Hepatocyte (in vitro differentiated cells): Measurements from ENCODE around the gene KSR1.

Experiments
- EZH2 ChIP-seq: fragments of 200-600 bp; sonication (generic); IDR thresholded peaks from 2 replicates; pipeline ENCODE4 v1.6.1; 2016; ENCODE audit warnings: antibody characterized with exemption, mild to moderate bottlenecking, borderline replicate concordance
- TF ChIP-seq, protein P1 (sequence below): fragments of 200-600 bp; sonication (generic); IDR thresholded peaks from 2 replicates; pipeline ENCODE4 v1.5.1; 2016; ENCODE audit warnings: antibody characterized with exemption, mild to moderate bottlenecking; ENCODE audit not compliant: poor library complexity

DNA sequence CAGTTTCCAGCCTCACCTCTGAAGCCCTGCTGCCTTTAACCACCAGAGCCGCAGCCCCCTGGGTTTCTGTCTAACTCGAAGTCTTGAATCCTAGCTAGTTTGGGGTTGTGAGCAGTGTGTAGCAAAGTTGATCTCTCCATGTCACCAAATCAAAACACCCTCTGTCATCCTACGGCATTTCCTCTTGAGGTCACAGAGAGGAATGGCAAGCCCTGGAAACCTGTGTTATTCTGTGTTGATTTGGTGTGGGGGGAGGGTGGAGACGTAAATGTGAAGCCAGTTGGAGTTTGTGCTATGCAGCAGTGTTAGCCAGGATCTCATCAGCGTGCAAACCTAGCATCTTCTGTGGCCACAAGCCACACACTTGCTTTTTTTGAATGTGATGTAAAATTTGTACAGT, 169.6 kb downstream of the KSR1 start:
- TF ChIP-seq EZH2: no peak
- TF ChIP-seq, protein P1, sequence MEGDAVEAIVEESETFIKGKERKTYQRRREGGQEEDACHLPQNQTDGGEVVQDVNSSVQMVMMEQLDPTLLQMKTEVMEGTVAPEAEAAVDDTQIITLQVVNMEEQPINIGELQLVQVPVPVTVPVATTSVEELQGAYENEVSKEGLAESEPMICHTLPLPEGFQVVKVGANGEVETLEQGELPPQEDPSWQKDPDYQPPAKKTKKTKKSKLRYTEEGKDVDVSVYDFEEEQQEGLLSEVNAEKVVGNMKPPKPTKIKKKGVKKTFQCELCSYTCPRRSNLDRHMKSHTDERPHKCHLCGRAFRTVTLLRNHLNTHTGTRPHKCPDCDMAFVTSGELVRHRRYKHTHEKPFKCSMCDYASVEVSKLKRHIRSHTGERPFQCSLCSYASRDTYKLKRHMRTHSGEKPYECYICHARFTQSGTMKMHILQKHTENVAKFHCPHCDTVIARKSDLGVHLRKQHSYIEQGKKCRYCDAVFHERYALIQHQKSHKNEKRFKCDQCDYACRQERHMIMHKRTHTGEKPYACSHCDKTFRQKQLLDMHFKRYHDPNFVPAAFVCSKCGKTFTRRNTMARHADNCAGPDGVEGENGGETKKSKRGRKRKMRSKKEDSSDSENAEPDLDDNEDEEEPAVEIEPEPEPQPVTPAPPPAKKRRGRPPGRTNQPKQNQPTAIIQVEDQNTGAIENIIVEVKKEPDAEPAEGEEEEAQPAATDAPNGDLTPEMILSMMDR: no peak
